GM11168 (cell line): ENCODE measurements around the gene NUDCD2.

Source experiments
- in situ Hi-C: fragments of 300-500 bp; cut with MboI; formaldehyde crosslinking; loops from one replicate; pipeline ENCODE4 v1.12.0; 2022; ENCODE audit warnings: low sequenced_read_pairs; ENCODE audit not compliant: unreplicated experiment

NUDCD2 gene

GRCh38 chr5:163459819-163460561 lies at the start of gene NUDCD2:
Gene NUDCD2, minus strand, starts transcription at chr5:163460102. Its CDS starts 52 bp downstream, at chr5:163460050.
- in situ Hi-C loops, result no loop called here

GRCh38 chr5:163509291-163509951 lies 49.5 kb upstream of the NUDCD2 start:
- in situ Hi-C loops, result no loop called here

GRCh38 chr5:163508753-163509152 lies 48.9 kb upstream of the NUDCD2 start:
- in situ Hi-C loops, result no loop called here

GRCh38 chr5:163506726-163507125 lies 46.8 kb upstream of the NUDCD2 start:
- in situ Hi-C loops, result no loop called here

GRCh38 chr5:163506095-163506457 lies 46.2 kb upstream of the NUDCD2 start:
- in situ Hi-C loops, result no loop called here

- in situ Hi-C loops, result no loop called here
Measured at GRCh38 chr5:163505368-163506094, 45.6 kb upstream of the NUDCD2 start, which contains the start of gene MAT2B. Gene MAT2B, plus strand, starts transcription at chr5:163505619. Its CDS starts 68 bp downstream, at chr5:163505687.

- in situ Hi-C loops, result no loop called here
Measured at GRCh38 chr5:163505049-163505367, 45.1 kb upstream of the NUDCD2 start.

- in situ Hi-C loops, result no loop called here
Measured at GRCh38 chr5:163504079-163504931, 44.4 kb upstream of the NUDCD2 start.

- in situ Hi-C loops, result no loop called here
Measured at GRCh38 chr5:163503106-163504078, 43.5 kb upstream of the NUDCD2 start.

GRCh38 chr5:163502521-163502920 lies 42.6 kb upstream of the NUDCD2 start:
- in situ Hi-C loops, result no loop called here

GRCh38 chr5:163498886-163499285 lies 39.0 kb upstream of the NUDCD2 start:
- in situ Hi-C loops, result no loop called here

- in situ Hi-C loops, result no loop called here
Measured at GRCh38 chr5:163497315-163497714, 37.4 kb upstream of the NUDCD2 start.

GRCh38 chr5:163496286-163496685 lies 36.4 kb upstream of the NUDCD2 start:
- in situ Hi-C loops, result no loop called here

- in situ Hi-C loops, result no loop called here
Measured at GRCh38 chr5:163489745-163490075, 29.8 kb upstream of the NUDCD2 start.

GRCh38 chr5:163489055-163489744 lies 29.3 kb upstream of the NUDCD2 start:
- in situ Hi-C loops, result no loop called here

GRCh38 chr5:163478982-163479271 lies 19.0 kb upstream of the NUDCD2 start:
- in situ Hi-C loops, result no loop called here

- in situ Hi-C loops, result no loop called here
Measured at GRCh38 chr5:163478126-163478981, 18.5 kb upstream of the NUDCD2 start.

- in situ Hi-C loops, result no loop called here
Measured at GRCh38 chr5:163475411-163475810, 15.5 kb upstream of the NUDCD2 start.
